HG03469 (cell line): ENCODE data around the gene CACNA1C.
A peak's percentile ranks its signal among the peaks of the same experiment; 100 is the strongest.

Experiments used
- ATAC-seq: cut with Tn5 transposase; IDR thresholded peaks from one replicate; pipeline ENCODE4 v1.9.1; 2021; ENCODE audit warnings: mild to moderate bottlenecking, moderate library complexity, moderate number of reproducible peaks; ENCODE audit not compliant: unreplicated experiment

CACNA1C gene

DNA sequence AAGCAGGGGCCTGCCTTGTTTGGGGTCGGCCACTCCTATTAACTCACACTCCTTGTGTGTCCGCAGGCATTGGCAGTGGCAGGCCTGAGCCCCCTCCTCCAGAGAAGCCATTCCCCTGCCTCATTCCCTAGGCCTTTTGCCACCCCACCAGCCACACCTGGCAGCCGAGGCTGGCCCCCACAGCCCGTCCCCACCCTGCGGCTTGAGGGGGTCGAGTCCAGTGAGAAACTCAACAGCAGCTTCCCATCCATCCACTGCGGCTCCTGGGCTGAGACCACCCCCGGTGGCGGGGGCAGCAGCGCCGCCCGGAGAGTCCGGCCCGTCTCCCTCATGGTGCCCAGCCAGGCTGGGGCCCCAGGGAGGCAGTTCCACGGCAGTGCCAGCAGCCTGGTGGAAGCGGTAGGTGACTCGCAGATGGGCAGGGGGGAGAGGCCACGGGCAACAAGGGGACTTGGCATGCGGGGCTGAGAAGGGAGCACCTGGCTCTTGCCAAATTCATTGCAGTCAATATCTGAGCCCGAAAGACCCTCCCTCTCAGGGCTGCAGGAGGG lies 635.7 kb downstream of the CACNA1C start:
- ATAC-seq = no peak

DNA sequence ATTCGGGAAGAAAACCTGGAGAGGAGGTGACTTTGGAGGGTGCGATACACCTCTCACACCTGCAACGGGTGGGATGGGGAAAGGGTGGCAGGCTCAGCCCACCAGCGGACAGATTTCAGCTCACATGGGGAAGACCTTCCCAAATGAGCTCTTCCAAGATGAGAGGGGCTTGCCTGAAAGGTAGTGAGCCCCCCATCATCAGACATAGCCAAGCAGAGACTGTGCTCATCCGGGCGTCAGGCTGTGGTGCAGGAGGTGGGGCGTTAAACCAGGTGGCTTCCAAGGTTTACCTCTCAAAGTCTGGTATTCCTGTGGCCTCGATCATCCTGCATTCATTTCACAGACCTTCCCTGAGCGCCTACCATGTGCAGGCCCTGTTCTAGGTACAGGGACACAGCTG lies 636.6 kb downstream of the CACNA1C start:
- no peak for ATAC-seq

DNA sequence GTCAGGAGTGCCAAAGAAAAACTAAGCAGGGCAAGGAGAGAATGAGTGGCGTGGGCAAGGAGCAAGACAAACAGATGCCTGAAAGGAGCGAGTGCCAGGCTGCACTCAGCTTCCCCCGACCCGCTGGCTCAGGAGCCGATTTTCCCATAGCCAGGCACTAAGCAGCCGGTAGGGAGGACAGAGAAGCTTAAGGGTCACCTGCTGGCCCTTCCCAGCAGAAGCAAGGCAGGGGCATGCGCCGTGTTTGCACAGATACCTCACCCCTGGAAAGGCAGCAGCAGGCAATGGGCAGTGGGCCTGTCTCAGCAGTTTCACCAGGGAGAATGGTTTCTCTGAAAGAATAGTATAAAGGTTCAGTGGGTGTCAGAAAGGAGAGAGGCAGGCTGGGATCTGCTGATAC lies 637.1 kb downstream of the CACNA1C start:
- ATAC-seq = no peak

DNA sequence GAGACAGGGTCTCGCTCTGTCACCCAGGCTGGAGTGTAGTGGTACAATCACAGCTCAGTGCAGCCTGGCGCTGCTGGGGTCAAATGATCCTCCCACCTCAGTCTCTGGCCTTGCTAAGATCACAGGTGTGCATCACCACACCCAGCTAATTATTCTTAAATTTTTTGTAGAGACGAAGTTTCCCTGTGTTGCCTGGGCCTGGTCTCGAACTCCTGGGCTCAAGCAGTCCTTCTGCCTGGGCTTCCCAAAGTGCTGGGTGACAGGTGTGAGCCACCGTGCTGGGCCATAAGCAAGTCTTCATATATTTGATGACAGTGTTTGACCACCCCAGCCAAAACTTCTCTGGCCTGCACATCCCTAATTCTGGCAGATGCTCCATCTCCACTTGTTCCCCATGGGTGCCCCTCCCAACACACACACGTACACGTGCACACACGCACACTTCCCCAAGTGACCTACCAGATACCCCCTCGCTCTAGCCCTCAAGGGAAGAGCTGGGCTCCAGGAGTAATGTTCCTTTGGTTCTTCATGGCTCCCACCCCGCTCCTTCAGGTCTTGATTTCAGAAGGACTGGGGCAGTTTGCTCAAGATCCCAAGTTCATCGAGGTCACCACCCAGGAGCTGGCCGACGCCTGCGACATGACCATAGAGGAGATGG lies 637.7 kb downstream of the CACNA1C start:
- no peak for ATAC-seq

DNA sequence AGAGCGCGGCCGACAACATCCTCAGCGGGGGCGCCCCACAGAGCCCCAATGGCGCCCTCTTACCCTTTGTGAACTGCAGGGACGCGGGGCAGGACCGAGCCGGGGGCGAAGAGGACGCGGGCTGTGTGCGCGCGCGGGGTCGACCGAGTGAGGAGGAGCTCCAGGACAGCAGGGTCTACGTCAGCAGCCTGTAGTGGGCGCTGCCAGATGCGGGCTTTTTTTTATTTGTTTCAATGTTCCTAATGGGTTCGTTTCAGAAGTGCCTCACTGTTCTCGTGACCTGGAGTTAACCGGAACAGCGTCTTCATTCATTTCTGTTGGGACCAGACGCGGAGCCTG lies 638.2 kb downstream of the CACNA1C start:
- no peak for ATAC-seq

DNA sequence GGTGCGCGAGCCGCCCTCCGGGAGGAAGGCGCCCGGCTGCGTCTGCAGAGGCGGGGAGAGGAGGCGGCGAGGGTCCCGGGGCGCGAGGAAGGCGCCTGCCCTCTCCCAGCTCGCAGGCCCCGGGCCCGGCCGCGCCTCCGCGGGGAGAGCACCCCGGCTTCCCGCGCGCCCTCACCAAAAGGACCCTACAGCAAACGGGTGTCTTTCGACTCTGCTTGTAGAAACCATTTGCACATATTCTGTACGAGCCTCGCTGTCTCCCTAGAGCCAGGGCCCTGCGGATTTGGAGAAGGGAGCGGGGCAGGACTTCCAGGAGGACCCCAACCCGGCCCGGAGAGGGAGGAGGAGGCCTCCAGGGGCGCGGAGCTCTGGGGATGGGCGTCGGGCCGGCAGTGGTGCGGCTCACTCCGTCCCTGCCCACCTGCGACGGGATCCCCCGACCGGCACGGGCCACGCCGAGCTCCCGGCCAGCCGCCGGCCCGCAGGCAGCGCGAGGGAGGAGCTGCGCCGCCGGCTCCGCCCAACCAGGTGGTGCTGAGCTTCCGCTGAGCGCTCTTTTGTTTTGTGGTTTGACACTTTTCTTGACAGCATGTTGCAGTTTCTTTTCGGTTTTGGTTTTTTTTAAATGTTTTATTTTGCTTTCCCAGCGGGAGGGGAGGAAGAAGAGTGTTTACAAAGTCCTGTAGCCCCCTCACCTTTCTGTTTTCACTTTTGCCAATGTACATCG lies 638.7 kb downstream of the CACNA1C start:
- peak; percentile 57 for ATAC-seq

DNA sequence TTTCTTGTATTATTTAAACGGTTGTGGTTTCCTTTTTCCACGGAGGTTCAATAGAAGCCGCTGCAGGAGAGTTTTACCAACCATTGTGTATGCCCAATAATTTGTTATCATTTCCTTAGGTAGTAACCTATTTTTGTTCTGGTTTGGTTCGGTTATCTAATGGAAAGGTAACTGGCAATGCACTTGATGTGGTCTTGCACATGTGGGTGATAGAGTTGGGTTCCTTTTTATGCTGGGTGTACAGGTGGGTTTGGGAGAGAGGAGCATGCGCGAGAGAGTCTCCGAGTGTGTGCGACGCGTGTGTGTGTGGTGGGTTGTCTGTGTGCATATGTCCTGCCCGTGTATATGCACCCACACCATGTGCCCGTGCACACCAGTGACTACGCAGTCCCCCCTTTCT lies 639.3 kb downstream of the CACNA1C start:
- no peak for ATAC-seq

DNA sequence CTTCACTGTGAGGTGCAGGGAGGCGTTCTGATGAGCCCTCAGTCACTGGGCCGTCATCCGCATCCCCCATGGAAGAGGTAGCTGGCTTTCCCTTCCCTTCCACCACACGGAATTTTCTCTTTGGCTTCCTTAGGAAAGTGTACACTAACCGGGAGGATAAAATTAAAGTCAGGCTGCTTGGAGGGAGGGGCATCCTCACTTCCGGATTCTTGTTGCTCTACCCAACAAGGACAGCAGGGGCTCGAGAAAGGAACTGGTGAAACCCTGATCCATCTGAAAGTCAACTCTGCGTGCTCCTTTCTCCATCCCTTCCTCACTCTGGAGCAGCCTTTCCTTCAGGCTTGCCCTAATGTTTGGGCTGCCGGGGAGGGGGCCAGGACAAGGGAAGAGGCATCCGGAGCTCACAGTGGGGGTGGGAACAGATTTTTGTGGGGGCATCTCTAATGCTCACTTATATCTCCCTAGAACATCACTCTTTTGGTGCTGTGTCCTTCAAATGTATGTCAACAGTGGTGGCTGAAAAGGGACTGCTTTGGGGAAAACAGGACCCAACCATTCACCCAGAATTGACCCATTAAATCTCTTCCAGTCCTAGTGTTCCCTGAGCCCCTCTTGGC lies 640.6 kb downstream of the CACNA1C start:
- no peak for ATAC-seq

DNA sequence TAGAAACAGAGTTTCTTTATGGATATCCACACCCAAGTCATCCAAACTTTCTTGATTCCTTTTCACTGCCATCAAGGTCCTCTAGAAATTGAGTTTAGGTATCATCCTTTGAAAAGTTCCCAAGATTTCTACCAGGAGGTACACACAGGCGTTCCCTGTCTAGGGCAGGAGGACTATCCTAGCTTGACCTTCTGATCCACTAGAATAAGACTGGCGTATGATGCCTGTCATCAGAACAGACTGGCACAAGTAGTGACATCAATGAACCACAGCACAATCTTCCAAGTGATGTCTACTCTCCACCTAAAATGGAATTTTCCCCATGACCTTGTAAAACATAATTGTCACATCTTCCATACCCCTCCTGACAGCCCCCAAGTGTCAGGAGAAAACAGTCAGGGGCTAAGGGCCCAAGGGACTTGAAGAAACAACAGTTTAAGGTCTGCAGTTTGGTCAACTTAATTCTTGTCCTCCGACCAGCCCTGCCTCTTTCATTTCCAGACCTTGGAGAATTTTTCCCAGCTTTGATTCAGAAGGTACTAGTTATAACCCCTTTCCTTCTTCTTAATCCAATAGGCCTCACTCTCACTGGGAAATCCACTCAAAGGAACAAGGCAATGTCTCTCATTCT lies 641.3 kb downstream of the CACNA1C start:
- no peak for ATAC-seq

DNA sequence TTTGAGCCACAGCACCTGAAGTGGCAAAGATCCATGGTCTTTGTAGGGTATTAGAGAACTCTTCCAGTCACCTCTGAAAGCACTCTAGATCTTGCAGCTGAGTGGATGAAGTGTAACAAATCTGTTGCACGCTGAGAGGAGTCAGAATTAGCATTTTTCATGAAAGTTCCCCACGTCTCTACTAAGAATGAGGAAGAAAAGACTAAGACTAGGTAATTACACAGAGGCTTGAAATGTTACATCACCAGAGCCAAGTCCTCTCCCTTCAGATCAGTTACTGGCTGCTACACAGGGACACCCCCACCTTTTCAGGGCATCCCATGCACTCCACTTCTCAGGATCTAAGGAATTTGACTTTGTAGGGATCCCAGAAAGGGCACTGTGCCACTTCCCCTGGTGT lies 643.3 kb downstream of the CACNA1C start:
- no peak for ATAC-seq

DNA sequence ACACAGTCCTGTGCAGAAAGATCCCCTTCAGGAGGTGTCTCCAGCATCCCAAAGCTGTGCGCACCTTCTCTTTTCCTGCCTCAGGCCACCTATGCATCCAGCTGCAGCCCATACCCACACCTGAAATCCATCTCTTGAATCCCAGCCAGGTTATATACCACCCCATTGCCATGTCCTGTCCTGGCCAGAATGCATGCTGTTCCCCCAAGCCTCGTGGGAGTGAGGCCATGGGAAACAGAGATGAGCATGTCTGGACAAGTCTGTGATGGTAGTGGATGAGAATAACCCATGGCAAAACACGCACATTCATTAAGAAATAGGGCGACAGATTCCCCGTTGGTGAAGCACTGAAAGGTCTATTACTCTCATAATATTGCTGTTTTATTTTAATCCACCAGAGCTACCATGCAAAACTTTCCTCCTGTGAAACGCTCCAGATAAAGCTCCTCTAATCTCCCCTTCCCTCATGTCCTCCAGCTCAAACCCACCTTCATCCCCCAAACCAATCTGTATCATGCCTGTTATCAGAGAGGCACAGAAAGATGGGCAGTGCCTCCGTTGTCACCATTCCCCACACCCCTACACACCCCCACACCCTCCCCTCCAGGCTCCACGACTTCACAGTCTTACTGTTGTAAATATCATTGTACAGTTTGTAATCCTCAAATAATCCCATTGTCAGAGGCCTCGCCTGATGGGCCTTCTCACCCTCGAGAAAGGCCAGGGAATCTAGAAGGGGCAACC lies 644.4 kb downstream of the CACNA1C start:
- ATAC-seq = no peak

DNA sequence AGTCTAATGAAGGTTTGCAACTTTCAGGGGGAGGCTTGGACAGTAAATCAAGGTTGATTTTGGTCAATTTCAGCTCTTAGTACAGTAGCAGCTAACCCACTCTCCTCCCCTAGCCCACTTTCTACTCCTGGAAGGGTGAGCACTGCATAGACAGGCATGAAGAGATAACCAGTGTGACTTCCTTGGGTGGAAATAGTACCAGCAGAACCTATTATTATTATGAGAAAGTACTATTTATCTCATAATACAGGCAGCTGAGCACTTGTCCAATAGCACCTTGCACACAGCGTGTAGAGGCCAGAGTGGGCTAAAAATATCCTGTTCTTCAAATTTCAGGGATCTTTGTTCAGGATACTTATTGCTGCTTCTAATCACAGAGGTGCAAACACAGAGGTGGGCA lies 645.8 kb downstream of the CACNA1C start:
- ATAC-seq = no peak

DNA sequence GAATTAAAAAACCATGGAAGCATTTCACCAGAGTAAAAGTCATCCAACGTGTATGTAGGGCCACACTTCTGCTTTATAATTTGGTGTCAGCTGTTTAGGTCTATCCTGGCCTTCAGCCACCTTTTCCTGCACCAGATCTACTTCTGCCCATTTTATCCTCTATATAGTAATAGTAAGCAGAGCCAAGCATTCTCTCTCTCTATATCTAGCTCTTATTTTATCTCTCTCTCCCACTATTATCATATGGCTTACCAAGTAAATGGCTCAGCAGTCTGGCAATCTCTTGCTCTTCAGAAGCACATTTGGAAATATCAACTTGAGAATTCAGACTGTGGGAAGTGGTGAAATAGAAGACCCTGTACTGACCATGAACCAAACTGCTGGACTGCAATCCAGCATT lies 657.9 kb downstream of the CACNA1C start:
- no peak for ATAC-seq

DNA sequence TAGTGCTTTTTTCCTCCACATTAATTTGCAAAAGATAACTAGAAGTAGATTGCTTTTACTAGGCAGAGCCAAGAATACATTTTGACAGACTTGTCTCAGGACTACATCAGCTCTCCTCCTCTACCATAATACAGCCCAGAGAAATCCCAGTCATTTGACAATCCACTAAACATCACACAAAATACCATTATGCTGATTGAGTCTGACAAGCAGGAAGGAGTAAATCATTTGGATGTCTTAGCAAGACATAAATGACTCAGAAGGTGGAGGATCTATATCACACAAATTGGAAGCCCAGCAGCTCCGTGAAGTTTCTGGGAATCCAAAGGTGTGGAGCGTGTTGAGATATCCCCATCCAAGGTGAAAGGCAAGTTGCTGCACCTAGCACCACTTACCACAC lies 666.6 kb downstream of the CACNA1C start:
- ATAC-seq = no peak

DNA sequence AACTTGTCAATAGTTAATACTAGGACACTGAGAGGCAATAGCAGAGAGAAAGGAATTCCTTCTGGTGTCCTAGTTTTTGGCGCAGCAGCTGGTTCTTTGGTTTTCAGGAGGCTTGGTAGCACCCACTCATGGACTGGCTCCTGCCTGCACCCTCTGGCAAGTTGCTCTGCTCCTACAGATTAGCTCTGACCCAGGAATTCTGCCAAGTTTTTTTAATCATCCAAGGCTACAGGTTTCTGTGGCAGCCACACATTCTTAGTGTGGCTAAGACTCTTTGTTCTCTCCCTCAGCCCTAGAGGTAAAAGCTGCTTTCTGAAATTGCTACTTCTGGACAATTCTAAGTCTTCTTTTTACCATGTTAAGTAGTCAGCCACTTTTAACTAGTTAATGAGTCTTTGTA lies 670.0 kb downstream of the CACNA1C start:
- ATAC-seq = no peak

DNA sequence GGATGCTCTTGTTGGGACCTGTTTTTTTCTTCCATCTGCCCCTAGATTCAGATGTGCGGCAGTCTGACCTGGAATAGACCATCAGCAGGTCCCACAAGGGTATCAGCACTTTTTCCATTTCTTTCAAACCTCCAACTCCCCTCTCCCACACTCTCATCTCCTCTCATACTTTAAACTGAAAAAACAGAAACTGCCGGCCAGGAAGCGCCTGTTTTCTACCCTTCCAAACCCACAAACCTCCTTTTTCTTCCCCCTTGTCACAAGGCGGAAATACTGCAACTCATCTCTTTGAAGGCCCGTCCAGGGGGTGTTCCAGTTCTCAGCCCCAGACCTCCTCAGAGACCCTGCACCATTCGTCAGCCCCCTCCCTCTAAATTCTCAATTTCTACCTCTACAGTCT lies 679.5 kb downstream of the CACNA1C start:
- no peak for ATAC-seq

DNA sequence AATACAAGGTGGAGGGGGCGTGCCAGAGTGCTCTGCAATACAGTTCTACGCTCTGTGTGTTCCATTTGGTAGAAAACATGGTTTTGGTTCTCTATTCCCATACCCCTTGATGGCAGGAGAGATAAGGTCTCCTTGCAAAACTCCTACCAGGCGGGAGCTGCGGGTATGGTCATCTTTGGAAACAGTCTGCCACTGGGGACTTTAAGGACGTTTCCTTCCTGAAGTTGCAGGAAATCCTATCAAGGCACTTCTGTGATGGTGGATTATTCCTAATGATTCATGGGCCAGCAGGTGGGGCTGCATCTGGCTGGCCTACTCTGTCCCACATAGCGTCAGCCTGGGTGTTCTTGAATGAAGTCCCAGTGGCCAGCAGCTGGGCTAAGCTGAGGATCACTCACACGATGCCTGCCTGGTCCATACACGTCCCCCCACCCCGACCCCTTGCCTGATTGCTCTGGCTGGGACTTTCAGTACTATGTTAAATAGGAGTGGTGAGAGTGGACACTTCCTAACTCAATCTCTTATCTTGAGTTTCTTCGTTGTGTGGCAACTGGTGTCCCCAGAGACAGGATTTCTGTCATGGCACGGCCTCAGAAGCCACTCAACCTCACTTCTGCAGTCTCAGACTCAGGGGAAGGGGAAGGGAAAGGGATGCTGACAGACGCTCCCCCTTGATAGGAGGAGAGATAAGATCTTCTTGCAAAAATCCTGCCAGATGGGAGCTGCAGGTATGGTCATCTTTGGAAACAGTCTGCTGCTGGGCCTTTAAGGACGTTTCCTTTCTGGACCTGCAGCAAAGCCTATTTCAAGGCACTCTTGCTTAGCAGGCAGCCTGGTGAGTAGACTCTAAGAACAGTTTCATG lies 680.9 kb downstream of the CACNA1C start:
- ATAC-seq = no peak

DNA sequence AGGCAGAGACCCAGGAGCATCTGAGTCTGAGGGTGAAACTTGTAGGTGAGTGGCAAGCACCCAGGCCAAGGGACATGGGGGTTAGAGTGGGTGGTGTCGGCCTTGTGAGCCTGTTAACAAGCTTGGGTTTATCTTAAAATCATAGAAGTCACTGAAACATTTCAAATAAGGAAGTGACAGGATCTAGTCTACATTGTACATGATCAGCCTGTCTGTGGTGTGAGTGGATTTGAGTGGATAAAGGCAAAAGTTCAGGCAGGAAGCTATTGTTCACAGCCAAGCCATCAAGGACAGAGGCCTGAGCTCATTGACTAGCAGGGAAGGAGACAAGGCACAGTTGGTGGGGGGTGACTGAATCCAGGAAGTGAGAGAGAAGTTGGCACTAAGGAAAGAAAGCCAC lies 682.6 kb downstream of the CACNA1C start:
- no peak for ATAC-seq

DNA sequence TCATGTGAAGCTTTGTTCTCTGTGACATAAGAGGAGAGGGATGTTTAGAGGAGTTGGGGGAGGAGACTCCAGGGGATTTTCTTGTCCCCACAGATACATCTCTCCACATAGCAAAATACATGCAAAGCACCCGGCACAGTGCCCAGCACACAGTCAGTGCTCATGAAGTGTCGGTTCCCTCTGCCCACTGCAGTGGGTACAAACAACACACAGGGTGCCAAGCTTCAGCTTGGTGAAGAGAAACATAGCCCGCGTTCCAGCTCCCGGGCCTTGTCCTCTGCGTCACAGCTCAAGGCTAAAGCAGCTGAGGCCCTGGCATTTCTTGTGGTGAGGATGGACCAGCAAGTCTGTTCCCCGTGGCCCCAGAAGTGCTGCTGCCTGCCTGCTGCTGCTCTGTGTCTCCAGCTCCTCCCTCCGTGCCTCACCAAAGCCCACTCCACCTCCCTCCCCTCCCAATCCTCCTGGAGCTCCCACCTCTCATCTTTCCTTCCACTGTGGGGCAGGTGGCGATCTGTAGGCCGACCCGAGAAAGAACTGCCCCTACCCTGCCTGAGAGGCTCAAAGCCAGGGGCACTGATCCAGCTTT lies 685.0 kb downstream of the CACNA1C start:
- no peak for ATAC-seq

DNA sequence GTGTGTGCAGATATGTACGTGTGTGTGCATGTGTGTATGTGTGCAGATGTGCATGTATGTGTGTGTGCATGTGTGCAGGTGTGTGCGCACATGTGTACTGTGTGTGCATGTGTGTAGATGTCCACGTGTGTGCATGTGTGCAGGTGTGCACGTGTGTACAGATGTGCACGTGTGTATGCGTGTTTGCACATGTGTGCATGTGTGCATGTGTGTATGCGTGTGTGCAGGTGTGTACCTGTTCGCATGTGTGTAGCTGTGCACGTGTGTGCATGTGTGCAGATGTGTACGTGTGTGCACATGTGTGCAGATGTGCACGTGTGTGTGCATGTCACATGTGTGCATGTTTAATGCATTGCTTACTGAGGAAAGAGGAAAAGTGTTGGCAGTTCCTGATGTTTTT lies 686.3 kb downstream of the CACNA1C start:
- no peak for ATAC-seq
